Cardiac fibroblast (primary cell): ENCODE data around the gene MARF1.
"Not testable (repeated sequence)": the region's sequence is repeated elsewhere in the genome, so short reads cannot be mapped to it uniquely, and the experiment has no call there.

ENCODE experiments used
- DNase-seq, 2 donors: peaks; one replicate each; pipeline versions ENCODE4 v3.0.0 to v3.0.0-alpha.2; 2010; ENCODE audit warnings: low read depth in 2 of 2
- H3K4me3 ChIP-seq, 2 donors: replicated peaks in 1 of 2; 1 replicate in 1 of 2; 2 replicates in 1 of 2; pipeline ENCODE4 v1.5.1; 2011; ENCODE audit warnings: low read depth in 2 of 2, low read length in 2 of 2, mild to moderate bottlenecking in 2 of 2, moderate library complexity in 1 of 2
- TF ChIP-seq, protein P1 (sequence below): IDR thresholded peaks from one replicate; pipeline ENCODE4 v1.5.1; 2011; ENCODE audit warnings: low read depth, mild to moderate bottlenecking, low read length, inconsistent platforms

Gene MARF1

DNA sequence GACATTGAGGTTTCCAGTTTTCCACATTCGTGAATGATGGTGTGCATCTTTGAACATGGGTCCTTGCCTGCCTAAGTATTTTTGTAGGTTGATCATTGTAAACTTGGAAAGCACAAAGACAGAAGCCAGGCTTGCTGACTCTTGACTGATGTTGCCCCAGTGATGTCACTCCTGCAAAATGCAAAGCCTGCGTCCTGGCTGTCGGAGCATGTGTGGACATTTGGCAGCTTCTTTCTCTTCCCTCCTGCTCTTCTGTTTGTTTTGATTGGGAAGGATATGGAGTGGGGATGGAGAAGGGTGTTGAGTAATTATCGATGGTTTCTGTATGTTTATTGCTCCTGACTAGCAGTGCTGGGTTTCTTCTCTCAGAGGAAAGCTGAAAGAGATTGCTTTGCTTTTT lies 10.3 kb upstream of the MARF1 start:
- DNase-seq = peak; percentile 74 to 80
- TF ChIP-seq, protein P1, sequence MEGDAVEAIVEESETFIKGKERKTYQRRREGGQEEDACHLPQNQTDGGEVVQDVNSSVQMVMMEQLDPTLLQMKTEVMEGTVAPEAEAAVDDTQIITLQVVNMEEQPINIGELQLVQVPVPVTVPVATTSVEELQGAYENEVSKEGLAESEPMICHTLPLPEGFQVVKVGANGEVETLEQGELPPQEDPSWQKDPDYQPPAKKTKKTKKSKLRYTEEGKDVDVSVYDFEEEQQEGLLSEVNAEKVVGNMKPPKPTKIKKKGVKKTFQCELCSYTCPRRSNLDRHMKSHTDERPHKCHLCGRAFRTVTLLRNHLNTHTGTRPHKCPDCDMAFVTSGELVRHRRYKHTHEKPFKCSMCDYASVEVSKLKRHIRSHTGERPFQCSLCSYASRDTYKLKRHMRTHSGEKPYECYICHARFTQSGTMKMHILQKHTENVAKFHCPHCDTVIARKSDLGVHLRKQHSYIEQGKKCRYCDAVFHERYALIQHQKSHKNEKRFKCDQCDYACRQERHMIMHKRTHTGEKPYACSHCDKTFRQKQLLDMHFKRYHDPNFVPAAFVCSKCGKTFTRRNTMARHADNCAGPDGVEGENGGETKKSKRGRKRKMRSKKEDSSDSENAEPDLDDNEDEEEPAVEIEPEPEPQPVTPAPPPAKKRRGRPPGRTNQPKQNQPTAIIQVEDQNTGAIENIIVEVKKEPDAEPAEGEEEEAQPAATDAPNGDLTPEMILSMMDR = no peak
- H3K4me3 ChIP-seq = no peak overlapping the region

DNA sequence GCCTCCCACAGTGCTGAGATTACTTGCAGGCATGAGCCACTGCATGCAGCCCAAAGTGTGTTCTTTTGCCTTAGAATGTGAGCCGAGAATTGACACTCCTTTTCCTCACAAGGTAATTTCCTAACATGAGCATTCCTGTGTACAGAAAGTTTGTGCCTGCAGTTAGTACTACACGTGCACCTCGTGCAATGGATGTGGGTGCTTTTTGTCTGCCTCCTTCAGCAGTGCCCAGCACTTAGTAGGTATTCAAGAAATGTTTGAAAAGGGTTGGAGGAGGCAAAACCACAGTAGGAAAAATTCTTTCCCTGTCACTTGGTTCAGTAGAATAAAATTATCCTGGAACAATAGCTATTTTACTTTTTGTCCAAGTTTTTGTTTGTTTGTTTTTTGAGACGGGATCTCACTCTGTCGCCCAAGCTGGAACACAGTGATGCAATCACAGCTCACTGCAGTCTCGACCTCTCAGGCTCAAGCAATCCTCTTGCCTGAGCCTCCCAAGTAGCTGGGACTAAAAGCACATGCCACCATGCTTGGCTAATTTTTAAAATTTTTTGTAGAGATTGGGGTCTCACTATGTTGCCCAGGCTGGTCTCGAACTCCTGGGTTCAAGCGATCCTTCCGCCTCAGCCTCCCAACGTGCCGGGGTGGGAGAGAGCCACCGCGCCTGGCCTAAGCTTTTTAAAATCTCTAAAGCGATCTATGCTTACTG lies 9.5 kb upstream of the MARF1 start:
- no peak for DNase-seq
- no peak overlapping the region for H3K4me3 ChIP-seq
- TF ChIP-seq, protein P1 = no peak

DNA sequence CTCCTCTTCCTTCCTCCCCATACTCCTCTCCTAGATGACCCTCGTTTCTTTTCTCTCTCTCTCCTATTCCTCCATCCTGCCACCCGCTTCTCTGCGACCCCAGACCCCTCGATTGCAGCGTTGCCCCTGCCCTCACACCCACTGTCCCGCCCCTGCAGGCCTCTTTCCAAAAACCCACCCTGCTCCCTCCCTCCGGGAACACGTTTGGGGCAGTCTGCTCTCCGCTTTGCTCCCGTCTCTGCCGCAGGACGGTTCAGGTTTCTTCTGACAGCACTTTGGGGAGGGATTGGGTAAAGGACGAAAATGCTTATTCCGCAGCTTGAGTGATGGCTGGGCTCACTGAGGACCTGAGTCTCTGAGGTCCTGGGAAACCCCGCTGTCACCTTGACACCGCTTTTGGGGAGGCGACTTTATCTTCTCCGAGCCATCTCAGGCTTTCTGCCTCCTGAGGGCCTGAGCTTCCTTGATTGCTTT lies 7.8 kb upstream of the MARF1 start:
- DNase-seq = peak; percentile 26 to 29
- TF ChIP-seq, protein P1 = no peak
- peak overlapping the region; percentile 88 to 94 for H3K4me3 ChIP-seq

DNA sequence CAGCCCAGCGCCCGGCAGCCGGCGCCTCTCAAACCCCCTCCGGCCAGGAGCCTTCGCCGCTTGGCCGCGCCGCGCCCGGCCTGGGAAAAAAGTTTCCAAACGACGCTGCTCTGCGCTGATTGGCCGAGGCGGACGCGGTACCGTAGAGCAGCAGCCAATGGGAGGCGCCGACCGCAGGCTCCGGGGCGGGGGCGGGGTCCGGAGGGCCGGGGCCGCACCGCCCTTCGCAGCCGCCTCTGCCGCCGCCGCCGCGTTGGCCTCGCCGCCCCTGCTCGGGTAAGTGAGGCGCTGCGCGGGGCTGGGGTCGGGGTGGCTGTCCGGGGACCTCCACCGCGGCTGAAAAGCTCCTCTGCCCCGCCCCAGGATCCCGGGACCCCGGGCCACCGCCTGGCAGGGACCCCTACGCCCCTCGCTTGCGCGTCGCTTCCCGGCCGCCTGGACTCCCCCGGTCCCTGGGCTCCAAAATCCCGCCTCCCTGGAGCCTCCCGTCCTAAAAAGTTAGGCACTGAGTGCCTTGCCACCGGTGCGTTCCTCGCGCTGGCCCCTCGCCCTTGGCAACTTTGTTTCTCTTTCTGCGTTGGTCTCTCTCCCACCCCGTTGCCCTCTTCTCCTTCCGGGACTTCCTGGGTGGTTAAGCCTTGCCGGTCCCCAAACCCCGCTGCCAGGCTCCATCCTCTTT lies 7.2 kb upstream of the MARF1 start, which contains the start of gene NDE1:
TSS of gene NDE1 (plus strand) at position 227 of the 679 bp plus-strand sequence. CDS start 14,534 bp downstream, outside the sequence.
- TF ChIP-seq, protein P1 = no peak
- peak within 1 kb of the TSS; percentile 88 to 94 for H3K4me3 ChIP-seq

DNA sequence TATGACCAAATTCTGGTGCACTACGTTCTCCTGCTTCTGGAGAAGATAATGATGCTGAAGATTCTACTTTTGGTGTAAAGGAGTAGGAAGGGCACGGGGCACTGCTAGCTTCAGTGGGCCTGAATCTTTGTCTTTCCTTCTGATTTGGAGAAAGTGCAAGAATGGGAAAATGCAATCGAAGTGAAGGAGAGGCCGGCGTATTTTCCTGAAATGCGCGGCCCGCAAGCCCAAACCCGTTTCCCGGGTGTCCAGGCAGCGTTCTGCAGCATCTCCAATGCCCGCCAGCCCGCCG lies 6.7 kb upstream of the MARF1 start:
- TF ChIP-seq, protein P1 = no peak
- DNase-seq = peak in 1 of 2 donors; percentile 8
- peak overlapping the region; percentile 37 to 41 for H3K4me3 ChIP-seq

More for the DNA sequence above, 7.2 kb upstream of the MARF1 start, which contains the start of gene NDE1:
- peak; percentile 86 to 91 for DNase-seq

DNA sequence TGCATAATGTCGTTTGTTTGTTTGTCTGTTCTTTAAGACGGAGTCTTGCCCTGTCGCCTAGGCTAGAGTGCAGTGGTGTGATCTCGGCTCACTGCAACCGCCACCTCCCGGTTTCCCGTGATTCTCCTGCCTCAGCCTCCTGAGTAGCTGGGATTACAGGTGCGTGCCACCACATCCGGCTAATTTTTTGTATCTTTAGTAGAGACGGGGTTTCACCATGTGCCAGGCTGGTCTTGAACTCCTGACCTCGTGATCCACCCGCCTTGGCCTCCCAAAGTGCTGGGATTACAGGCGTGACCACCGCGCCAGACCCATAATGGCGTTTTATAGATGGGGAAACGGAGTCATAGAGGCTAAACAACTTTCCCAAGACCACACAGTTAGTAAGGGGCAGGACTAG lies 6.4 kb upstream of the MARF1 start:
- peak overlapping the region in 1 of 2 donors; percentile 41 for H3K4me3 ChIP-seq
- DNase-seq = not testable (repeated sequence)

DNA sequence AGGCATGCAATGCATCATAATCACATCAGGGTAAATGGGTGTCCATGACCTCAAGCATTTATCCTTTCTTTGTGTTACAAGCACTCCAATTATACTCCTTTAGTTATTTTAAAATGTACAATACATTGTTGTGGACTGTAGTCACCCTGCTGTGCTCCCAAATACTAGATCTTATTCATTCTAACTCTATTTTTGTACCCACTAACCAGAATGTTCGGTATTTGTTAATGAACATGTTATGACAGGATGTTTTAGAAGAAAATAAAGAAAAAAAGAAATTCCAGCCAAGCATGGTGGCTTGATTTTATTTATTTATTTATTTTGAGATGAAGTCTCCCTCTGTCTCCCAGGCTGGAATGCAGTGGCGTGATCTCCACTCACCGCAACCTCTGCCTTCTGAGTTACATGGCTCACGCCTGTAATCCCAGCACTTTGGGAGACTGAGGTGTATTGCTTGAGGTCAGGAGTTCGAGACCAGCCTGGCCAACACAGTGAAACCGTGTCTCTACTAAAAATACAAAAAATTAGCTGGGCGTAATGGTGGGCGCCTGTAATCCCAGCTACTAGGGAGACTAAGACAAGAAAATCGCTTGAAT lies 5.3 kb upstream of the MARF1 start:
- TF ChIP-seq, protein P1 = no peak
- DNase-seq = peak in 1 of 2 donors; percentile 17
- H3K4me3 ChIP-seq = no peak overlapping the region
